MM.1S (cell line): ENCODE measurements around the gene CTNNAL1.
"Not testable (repeated sequence)": the region's sequence is repeated elsewhere in the genome, so short reads cannot be mapped to it uniquely, and the experiment has no call there.

Experiments
- DNase-seq: peaks from one replicate; pipeline ENCODE4 v3.0.0-alpha.2; 2015
- H2AFZ ChIP-seq: fragments of 300-600 bp; sonication (generic); 2 replicates; pipeline ENCODE4 v1.6.0; 2016; ENCODE audit warnings: antibody characterized with exemption, low read length
- H3F3A ChIP-seq: fragments of 300-600 bp; sonication (generic); 2 replicates; pipeline ENCODE4 v1.6.1; 2016; ENCODE audit warnings: mild to moderate bottlenecking, antibody characterized with exemption, low read length, moderate library complexity, mixed read lengths; ENCODE audit not compliant: insufficient read depth
- H3K27ac ChIP-seq: fragments of 300-600 bp; sonication (generic); 2 replicates; pipeline ENCODE4 v1.5.1; 2016; ENCODE audit warnings: mild to moderate bottlenecking, low read length
- H3K27me3 ChIP-seq: fragments of 300-600 bp; sonication (generic); replicated peaks from 2 replicates; pipeline ENCODE4 v1.6.0; 2016; ENCODE audit warnings: low read length; ENCODE audit not compliant: insufficient read depth
- H3K36me3 ChIP-seq: fragments of 300-600 bp; sonication (generic); replicated peaks from 2 replicates; pipeline ENCODE4 v1.6.1; 2016; ENCODE audit warnings: mild to moderate bottlenecking, low read length, mixed read lengths; ENCODE audit not compliant: insufficient read depth
- H3K4me1 ChIP-seq: fragments of 300-600 bp; sonication (generic); 2 replicates; pipeline ENCODE4 v1.6.1; 2016; ENCODE audit warnings: low read length, mixed read lengths
- H3K4me2 ChIP-seq: fragments of 300-600 bp; sonication (generic); 2 replicates; pipeline ENCODE4 v1.6.0; 2016; ENCODE audit warnings: low read depth, low read length
- H3K4me3 ChIP-seq: fragments of 300-600 bp; sonication (generic); 2 replicates; pipeline ENCODE4 v1.5.1; 2016; ENCODE audit warnings: low read length, mixed read lengths
- H3K79me2 ChIP-seq: fragments of 300-600 bp; sonication (generic); 2 replicates; pipeline ENCODE4 v1.6.1; 2016; ENCODE audit warnings: mixed run types, low read length, mixed read lengths
- H3K9ac ChIP-seq: fragments of 300-600 bp; sonication (generic); 2 replicates; pipeline ENCODE4 v1.6.1; 2016; ENCODE audit warnings: low read length, mixed read lengths
- H3K9me2 ChIP-seq: fragments of 300-600 bp; sonication (generic); replicated peaks from 2 replicates; pipeline ENCODE4 v1.6.1; 2016; ENCODE audit warnings: mild to moderate bottlenecking, low read length, mixed read lengths; ENCODE audit not compliant: insufficient read depth
- H3K9me3 ChIP-seq: fragments of 300-600 bp; sonication (generic); replicated peaks from 2 replicates; pipeline ENCODE4 v1.6.1; 2016; ENCODE audit warnings: mild to moderate bottlenecking, low read length, mixed read lengths; ENCODE audit not compliant: insufficient read depth
- H4K20me1 ChIP-seq: fragments of 300-600 bp; sonication (generic); 2 replicates; pipeline ENCODE4 v1.6.1; 2016; ENCODE audit warnings: mild to moderate bottlenecking, low read length, moderate library complexity, mixed read lengths; ENCODE audit not compliant: insufficient read depth
- EZH2 ChIP-seq: fragments of 300-600 bp; sonication (generic); optimal IDR thresholded peaks from 2 replicates; pipeline ENCODE3; 2017; ENCODE audit warnings: low read depth, mild to moderate bottlenecking, antibody characterized with exemption, low read length, mixed read lengths
- EZH2phosphoT487 ChIP-seq: fragments of 300-600 bp; sonication (generic); IDR thresholded peaks from 2 replicates; pipeline ENCODE4 v1.6.1; 2018; ENCODE audit warnings: antibody characterized with exemption, low read length
- TF ChIP-seq, protein P1 (sequence below): fragments of 300-600 bp; sonication (generic); IDR thresholded peaks from 2 replicates; pipeline ENCODE4 v1.5.1; 2016; ENCODE audit warnings: antibody characterized with exemption, low read length, mixed read lengths

Gene CTNNAL1

DNA sequence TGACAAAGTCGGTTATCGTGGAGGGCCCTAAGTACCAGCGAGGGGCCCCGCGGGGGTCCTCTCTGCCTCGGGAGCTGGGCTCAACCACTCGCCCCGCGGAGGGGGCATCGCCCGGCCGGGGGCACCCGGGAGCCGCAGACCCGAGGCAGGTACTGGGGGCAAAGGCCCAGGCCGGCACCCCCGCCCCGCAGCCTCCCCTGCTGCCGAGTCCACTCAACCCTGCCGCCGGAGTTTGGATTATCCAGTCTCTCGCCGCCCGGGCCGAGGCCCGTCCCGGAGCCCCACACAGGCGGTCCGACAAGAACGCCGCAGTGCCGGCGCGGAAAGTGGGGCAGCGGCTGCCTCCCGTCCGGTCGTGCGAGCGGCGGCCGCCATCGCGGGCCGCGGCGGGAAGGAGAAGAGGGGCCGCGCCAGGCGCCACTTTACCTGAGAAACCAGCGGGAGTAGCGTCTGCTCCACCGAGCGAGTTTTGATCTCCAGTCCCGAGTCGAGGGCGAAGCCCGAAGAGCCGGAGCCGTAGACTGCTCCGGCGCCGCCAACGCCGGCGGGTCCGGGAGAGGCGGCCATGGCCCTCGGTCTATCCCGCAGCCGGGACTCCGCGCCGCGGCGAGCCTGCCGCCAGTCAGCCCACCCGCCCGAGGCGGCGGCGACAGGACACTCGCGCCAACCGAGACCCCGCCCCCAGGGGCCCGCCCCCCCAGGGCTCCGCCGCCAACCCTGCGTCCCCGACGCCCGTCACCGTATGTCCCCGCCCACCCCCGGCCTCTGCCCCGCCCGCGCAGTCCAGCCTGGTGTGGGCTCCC, at the start of gene CTNNAL1:
CTNNAL1 (minus strand) TSS at position 624 of the 803 bp plus-strand sequence; CDS start at position 567, 57 bp downstream.
- Histone ChIP-seq H3K36me3 (no peaks in the 10 kb centered on the region), H3K4me3 (peak within 1 kb of the TSS; percentile 93), H3K27ac (peak within 1 kb of the TSS; percentile 65), H4K20me1 (no peaks in the 10 kb centered on the region), H3K9me3 (no peaks in the 10 kb centered on the region), H2AFZ (peak within 1 kb of the TSS; percentile 71), H3K79me2 (peaks cover 50% of the 10 kb centered on the region), H3K4me2 (peak within 1 kb of the TSS; percentile 74), H3K4me1 (peaks cover 20% of the 10 kb centered on the region), H3F3A (peaks cover 13% of the 10 kb centered on the region; the same call in 1 of the 2 replicates), H3K9ac (peak within 1 kb of the TSS; percentile 93), H3K27me3 (no peaks in the 10 kb centered on the region), H3K9me2 (no peaks in the 10 kb centered on the region)
- peak; percentile 89 for DNase-seq
- TF ChIP-seq EZH2 (no peak), EZH2phosphoT487 (no peak)
- TF ChIP-seq, protein P1, sequence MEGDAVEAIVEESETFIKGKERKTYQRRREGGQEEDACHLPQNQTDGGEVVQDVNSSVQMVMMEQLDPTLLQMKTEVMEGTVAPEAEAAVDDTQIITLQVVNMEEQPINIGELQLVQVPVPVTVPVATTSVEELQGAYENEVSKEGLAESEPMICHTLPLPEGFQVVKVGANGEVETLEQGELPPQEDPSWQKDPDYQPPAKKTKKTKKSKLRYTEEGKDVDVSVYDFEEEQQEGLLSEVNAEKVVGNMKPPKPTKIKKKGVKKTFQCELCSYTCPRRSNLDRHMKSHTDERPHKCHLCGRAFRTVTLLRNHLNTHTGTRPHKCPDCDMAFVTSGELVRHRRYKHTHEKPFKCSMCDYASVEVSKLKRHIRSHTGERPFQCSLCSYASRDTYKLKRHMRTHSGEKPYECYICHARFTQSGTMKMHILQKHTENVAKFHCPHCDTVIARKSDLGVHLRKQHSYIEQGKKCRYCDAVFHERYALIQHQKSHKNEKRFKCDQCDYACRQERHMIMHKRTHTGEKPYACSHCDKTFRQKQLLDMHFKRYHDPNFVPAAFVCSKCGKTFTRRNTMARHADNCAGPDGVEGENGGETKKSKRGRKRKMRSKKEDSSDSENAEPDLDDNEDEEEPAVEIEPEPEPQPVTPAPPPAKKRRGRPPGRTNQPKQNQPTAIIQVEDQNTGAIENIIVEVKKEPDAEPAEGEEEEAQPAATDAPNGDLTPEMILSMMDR, result no peak

DNA sequence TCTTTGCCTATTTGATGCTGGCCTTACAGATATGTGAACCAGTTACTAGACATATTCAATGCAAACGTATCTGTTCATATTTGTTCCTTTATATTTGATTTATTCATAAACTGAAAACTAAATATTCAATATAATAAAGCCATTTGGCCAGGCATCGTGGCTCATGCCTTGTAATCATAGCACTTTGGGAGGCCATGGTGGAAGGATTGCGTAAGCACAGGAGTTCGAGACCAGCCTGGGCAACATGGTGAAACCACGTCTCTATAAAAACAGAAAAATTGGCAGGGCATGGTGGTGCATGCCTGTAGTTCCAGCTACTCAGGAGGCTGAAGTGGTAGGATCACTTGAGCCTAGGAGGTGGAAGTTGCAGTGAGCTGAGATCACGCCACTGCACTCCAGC, 49.2 kb upstream of the CTNNAL1 start:
- Histone ChIP-seq H3K9ac (no peak overlapping the region), H3K9me3 (no peaks in the 10 kb centered on the region), H3K36me3 (no peaks in the 10 kb centered on the region), H3F3A (no peaks in the 10 kb centered on the region), H4K20me1 (no peaks in the 10 kb centered on the region), H3K9me2 (no peaks in the 10 kb centered on the region), H3K27me3 (no peaks in the 10 kb centered on the region), H3K4me2 (no peak overlapping the region), H3K79me2 (no peaks in the 10 kb centered on the region), H2AFZ (no peak overlapping the region), H3K4me3 (no peak overlapping the region), H3K4me1 (no peaks in the 10 kb centered on the region), H3K27ac (no peak overlapping the region)
- no peak for DNase-seq
- TF ChIP-seq EZH2phosphoT487 (no peak), EZH2 (no peak)
- TF ChIP-seq, protein P1, result no peak

- Histone ChIP-seq H3K79me2 (no peaks in the 10 kb centered on the region), H3K9me3 (no peaks in the 10 kb centered on the region), H3K9ac (no peak overlapping the region), H4K20me1 (no peaks in the 10 kb centered on the region), H3F3A (no peaks in the 10 kb centered on the region), H3K4me2 (no peak overlapping the region), H3K9me2 (no peaks in the 10 kb centered on the region), H3K36me3 (no peaks in the 10 kb centered on the region), H3K27me3 (no peaks in the 10 kb centered on the region), H3K4me3 (no peak overlapping the region), H3K4me1 (no peaks in the 10 kb centered on the region), H2AFZ (no peak overlapping the region), H3K27ac (no peak overlapping the region)
- TF ChIP-seq, protein P1, result no peak
- no peak for TF ChIP-seq EZH2
- no peak for TF ChIP-seq EZH2phosphoT487
- no peak for DNase-seq
These were observed 46.9 kb upstream of the CTNNAL1 start for GRCh38 chr9:109060191-109060590.

DNA sequence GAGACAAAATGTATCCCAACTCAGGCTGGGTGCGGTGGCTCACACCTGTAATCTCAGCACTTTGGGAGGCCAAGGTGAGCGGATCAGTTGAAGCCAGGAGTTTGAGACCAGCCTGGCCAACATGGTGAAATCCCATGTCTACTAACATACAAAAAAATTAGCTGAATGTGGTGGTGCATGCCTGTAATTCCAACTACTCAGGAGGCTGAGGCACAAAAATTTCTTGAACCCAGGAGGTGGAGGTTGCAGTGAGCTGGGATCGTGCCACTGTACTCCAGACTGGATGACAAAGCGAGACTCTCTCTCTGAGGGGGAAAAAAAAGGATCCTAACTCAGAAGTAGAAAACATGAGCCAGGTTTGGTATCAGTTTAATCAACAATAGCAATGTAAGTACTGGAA, 39.8 kb upstream of the CTNNAL1 start:
- not testable (repeated sequence) for H4K20me1 ChIP-seq, H3K9ac ChIP-seq, H2AFZ ChIP-seq, H3K4me3 ChIP-seq, H3K79me2 ChIP-seq, H3K36me3 ChIP-seq, H3K9me3 ChIP-seq, H3K4me2 ChIP-seq, H3K9me2 ChIP-seq, H3F3A ChIP-seq, H3K27me3 ChIP-seq, DNase-seq, H3K4me1 ChIP-seq, H3K27ac ChIP-seq
